Measurements from ENCODE around the gene TMEM8B. TPM values are rescaled to one million over a fixed set of nuclear protein-coding genes. Genes with fewer than 3 reads are reported as not detected.
"Not testable (repeated sequence)": the region's sequence is repeated elsewhere in the genome, so short reads cannot be mapped to it uniquely, and the experiment has no call there.

The TMEM8B gene
- polyA plus RNA-seq, 4 donors: 26.0 to 31.8 (median 30.0) TPM

DNA sequence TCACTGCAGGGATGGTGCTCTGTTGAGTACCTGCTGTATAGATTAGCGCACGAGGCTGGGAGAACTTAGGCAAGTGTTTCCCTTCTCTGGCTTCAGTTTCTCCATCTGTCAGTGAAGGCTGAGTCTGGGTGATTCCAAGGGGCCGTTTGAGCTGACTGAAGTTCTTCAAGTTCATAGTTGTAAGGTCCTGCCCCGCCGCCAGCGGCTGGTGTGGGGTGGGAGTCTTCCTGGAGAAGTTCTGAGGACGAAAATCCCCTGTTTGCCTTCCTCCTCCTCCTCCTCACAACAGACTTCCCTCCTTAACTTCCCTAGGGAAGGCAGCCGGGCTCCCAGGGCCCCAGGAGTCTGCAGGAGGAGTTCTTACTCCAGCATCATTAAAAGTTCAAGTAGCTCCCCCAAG lies 75.3 kb downstream of the TMEM8B start:
- DNase-seq (ENCODE audit: low read depth in 4 of 4, low spot score in 3 of 4): no peak

DNA sequence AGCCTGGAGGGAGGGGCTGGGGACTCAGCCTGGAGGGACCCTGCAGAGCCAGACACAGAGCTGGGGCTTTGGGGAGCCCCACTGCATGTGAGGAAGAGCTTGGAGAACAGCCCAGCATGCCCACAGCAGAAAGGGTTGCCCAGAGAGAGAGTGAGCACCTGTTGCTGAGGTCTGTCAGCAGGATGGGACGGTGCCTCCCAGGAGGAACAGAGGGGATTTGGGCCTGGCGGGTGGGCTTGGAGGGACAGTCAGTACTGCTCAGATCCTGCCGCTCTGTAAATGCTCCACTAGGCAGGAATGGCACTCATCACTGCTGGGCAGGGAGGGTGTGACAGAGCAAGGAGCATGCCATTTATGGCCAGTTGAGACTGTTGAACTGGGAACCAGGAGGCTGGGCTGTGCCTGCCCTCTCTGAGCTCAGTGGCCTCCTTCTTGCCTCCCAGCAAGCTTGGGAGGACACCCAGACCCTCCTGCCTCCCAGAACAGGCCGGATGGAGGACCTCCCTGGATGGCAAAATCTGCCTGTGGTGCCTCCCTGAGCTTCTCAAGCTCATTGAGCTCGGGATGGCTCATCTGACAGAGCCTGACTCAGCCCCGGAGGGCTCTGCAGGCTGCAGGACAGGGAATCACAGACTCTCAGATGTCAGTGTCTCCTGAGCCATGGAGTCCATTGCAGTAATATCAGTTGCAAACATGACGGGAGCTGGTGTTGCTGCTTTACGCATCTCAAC lies 76.2 kb downstream of the TMEM8B start:
- DNase-seq (ENCODE audit: low read depth in 4 of 4, low spot score in 3 of 4): no peak

DNA sequence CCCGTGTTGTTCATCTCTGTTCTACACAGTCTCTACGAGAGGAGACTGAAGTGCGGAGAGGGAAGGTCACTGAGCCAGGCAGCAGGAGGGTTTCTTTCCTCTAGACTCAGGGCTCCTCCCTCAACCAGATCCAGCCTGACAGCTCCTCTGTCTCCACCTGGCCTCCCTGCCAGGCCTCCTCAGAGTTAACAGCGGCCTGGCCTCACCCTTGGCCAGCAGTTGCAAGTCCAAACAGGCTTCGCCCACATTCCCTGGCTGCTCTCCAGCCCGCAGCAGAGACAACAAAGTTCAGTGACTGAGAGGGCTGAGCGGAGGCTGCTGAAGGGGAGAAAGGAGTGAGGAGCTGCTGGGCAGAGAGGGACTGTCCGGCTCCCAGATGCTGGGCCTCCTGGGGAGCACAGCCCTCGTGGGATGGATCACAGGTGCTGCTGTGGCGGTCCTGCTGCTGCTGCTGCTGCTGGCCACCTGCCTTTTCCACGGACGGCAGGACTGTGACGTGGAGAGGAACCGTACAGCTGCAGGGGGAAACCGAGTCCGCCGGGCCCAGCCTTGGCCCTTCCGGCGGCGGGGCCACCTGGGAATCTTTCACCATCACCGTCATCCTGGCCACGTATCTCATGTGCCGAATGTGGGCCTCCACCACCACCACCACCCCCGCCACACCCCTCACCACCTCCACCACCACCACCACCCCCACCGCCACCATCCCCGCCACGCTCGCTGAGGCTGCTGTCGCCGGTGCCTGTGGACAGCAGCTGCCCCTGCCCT lies 77.1 kb downstream of the TMEM8B start, which contains the start of gene HRCT1:
Gene HRCT1 (plus strand): TSS at position 291 of the 768 bp plus-strand sequence. CDS start 86 bp downstream, at position 377.
- DNase-seq (ENCODE audit: low read depth in 4 of 4, low spot score in 3 of 4): peak in 1 of 4 donors; percentile 58

DNA sequence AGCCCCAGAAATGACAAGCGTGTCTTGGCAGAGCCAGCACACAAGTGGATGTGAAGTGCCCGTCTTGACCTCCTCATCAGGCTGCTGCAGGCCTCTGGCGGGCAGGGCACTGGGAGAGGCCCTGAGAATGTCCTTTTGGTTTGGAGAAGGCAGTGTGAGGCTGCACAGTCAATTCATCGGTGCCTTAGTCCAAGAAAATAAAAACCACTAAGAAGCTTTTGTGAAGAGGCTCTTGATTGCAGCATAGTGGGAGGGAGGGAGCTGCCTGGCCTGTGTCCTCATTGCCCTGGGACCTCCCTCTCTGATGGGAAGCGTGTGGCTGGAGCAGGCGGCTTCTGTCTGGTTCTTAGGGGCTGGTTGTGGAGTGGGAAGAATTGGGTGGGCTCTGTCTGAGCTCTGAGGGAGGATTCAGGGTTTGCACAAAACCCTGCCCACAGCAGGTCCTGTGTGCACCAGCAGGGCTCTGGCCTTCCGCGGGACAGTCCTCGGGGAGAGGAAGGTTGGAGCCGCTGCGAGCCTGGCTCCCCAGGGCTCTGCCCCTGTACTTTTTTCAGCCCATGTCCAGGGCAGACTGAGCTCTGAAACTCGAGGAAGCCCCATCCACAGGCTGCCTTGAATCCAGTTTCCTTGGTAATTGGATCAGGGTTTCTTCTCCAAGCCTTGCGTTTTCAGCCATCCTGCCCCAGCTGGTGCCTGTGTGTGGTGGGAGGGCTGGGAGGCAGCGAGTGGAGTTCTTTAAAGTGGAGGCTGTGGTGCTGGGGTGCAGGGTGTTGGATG lies 78.1 kb downstream of the TMEM8B start:
- DNase-seq (ENCODE audit: low read depth in 4 of 4, low spot score in 3 of 4): no peak

DNA sequence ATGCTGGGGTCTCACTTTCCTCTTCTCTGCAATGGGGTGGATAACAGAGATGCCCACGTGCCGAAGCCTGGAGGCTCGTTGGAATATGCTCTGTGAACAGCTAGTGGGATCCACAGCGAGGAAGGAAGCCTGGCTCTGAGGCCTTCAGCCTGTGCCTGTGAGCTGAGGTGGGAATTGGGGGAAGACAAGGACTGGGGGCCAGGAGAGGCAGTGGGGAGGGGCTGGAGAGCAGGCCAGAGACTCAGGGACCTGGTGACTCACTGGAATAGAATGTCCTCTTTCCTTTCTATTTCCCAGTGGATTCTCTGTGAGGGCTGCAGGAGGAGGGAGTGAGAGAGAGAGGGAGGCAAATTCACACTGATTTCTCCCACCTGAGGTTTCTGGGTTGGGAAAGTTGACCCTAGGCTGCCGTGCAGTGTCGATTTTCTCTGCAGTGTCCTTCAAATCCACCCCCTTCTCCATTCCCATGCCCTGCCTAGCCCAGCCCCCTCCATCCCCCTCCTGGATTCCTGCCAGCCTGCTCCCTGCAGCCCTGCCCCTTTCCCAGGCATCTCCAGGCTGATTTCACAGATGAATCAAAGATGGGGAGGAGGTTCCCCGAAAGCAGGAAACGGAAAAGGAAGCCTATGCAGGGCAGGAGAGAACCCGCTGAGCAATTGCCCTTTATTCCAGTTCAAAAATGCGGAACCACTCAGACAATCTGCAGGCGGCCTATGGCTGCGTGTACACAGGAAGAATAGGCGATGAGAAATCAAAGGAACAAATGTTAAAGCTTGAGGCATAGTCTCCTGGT lies 78.9 kb downstream of the TMEM8B start:
- DNase-seq (ENCODE audit: low read depth in 4 of 4, low spot score in 3 of 4): no peak

DNA sequence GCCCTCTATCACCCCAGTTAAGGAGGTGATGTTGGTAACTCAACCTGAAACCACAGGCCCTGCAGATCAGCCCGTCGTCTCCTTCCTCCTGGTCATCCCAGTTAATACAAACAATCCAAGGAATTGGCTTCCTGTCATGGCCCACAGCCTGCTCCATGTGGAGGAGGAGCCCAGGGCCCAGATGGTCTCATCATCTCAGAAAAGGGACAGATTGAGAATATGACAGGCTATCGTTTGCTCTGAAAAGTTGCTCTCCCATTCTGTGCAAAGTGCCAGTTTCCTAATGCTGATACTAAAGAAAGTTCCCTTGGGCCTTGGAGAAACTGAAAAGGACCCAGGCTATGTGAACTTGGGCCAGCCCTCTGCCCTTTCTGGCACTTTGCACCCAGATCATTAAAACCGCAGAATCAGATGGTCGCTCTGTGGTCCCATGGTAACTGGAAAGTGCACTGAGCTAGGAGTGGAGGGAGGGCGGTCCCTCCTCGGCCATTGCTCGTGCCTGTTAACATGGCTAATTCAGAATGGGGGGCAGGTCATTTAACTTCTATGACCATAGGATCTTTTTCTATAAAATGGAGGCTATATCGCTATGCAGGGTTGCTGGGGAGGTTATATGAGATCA lies 79.6 kb downstream of the TMEM8B start:
- no peak for DNase-seq (ENCODE audit: low read depth in 4 of 4, low spot score in 3 of 4)

DNA sequence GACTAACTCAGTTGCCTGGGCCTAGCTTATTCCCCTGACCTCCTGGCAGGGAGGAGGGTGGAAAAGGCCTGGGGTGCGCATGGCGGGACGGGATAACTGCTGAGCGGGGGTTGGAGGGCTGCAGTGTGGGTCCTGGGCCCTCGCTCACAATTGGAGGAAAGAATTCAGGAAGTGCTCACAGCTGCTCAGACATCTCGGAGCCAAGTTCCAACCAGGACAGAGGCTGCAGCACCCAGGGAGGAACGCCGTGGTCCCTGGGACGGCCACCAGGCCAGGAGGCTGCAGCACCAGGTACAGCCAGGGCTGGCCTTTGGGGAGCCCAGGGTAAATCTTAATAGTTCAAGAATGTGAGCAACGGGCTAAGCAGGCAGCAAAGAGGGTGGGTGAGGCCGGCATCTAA lies 80.2 kb downstream of the TMEM8B start, which contains the start of gene SPAAR:
Gene SPAAR (plus strand): TSS at position 217 of the 400 bp plus-strand sequence. CDS start 974 bp downstream, outside the sequence.
- DNase-seq (ENCODE audit: low read depth in 4 of 4, low spot score in 3 of 4): no peak

DNA sequence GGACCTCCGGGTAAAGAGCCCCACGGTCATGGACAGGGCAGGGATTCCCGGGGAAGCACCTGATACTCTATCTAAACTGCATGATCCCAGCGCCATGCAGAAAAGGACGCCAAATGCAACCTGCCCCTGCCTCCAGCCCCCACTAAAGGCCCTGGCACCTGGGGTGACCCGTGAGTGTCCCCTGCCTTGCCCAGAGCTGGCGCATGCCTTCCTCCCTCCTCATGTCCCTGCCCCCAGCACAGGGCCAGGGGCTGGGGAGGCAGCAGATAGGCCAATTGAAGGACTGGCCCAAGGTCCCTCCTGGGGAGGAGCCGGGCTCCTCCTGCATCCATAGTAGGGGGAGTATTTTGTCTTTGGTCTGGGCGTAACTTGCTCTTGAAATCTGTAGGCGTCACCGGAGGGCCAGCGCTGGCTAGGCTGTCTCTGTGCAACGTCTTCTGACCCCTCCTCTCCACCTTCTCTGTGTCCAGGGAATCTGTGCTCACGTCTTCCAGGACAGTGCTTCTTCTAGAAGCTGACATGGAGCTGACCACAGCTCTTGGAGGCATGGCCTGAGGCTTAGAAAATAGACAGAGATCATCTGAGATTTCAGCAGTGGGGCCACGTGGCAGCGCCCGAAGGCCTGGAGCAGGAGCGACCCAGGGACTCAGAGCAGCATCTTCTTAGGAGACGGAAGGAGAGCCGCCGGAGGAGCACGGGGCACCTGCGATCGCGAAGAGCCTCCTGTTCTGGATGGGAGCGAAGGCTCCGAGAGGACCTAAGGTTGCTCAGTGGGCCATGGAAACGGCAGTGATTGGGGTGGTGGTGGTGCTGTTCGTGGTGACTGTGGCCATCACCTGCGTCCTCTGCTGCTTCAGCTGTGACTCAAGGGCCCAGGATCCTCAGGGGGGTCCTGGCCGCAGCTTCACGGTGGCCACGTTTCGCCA lies 80.9 kb downstream of the TMEM8B start:
- no peak for DNase-seq (ENCODE audit: low read depth in 4 of 4, low spot score in 3 of 4)

DNA sequence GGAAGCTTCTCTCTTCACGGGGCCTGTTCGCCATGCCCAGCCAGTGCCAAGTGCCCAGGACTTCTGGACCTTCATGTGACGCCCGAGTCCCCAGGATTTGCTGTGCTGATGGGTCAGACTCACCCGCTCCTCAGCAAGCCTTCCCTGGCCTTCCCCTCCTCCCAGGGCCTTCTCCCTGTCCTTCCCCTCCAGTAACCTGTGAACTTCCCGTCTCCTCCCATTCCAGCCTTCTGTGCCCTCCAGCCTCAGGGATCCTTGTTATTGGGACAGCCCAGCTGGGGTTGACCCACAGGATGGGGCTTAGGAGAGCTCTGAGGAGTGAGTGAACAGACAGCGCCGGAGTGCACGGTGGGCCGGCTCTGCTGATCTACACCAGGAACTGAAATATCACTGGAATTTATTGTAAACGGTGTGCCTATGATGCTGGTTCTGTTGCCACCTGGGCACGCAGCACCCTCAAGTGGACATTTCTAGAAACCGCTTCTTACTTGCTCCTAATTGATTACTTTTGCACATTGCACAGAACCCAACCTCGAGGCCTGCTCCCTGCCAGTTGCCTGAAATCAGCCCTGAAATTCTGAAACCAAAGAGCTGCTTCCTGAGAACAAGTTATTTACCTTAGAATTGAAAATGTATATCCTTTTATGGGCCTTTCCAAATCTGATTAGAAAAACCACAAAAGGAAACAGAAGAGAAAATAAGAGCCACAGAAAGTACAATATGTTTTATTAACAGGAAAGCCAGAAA lies 81.8 kb downstream of the TMEM8B start:
- no peak for DNase-seq (ENCODE audit: low read depth in 4 of 4, low spot score in 3 of 4)

DNA sequence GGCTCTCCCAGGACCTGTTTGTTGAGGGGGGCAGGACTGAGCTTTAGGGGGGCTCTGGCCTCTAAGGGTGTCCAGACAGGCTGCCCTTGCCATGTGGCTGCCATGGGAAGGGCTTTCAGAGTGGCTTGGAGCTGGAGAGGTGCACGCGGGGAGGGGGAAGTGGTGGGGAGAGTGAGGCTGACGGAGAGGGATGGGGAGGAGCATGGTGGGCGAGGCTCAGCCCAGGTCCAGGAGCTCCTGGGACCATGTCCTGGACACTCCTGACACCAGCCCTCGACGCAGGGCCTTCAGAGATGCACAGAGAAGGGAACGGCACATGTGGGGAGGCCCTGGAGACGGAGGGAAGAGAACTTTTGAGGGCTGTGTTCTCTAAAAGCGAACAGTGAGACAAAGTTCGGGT lies 82.7 kb downstream of the TMEM8B start:
- DNase-seq (ENCODE audit: low read depth in 4 of 4, low spot score in 3 of 4): no peak

DNA sequence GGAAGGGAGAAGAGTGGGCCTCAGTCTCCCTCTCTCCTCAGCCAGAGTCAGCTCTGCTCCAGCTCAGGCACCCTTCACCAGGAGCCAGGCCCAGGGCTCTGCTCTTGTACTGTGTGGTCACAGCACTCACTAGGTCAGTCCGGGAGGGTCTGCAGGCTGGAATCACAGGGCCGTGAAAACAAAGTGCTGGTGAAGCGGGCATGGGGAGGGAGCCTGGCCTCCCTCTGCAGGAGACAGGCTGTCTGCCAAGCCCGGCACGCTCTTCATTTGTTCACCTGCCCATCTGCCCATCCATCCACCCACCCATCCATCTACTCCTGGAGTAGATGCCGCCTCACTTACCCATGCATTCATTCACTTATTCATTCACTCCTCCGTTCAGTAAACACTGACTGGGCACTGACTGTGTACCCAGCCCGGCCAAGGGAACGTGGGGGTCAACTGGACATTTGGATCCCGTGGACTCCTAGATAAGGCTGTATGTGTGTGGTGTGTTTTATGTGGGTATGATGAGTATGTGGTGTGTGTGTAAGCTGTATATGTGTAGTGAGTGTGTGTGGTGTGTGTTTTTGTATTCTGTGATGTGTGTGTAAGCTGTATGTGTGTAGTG lies 83.9 kb downstream of the TMEM8B start:
- DNase-seq (ENCODE audit: low read depth in 4 of 4, low spot score in 3 of 4): no peak

DNA sequence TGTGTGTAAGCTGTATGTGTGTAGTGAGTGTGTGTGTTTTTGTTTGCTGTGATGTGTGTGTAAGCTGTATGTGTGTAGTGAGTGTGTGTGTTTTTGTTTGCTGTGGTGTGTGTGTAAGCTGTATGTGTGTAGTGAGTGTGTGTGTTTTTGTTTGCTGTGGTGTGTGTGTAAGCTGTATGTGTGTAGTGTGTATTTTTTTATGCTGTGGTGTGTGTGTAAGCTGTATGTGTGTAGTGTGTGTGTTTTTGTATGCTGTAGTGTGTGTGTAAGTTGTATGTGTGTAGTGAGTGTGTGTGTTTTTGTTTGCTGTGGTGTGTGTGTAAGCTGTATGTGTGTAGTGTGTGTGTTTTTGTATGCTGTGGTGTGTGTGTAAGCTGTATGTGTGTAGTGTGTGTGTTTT lies 84.4 kb downstream of the TMEM8B start:
- DNase-seq (ENCODE audit: low read depth in 4 of 4, low spot score in 3 of 4): not testable (repeated sequence)

DNA sequence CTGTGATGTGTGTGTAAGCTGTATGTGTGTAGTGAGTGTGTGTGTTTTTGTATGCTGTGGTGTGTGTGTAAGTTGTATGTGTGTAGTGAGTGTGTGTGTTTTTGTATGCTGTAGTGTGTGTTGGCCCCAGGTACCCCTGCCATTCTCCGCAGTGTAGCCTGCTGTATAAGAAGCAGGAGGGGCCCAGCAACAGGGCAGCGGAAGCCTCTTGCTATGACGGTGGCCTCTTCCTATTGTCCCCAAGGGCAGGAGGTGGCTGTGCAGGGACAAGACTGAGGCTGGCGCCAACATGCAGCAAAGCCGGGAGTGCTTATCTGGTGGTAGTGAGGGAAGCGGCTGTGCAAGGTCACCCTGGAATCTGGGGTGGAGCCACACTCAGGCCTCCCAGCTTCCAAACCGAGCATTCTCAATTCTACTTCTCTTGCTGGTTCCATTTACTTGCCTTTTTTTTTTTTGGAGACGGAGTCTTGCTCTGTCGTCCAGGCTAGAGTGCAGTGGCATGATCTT lies 85.3 kb downstream of the TMEM8B start:
- DNase-seq (ENCODE audit: low read depth in 4 of 4, low spot score in 3 of 4): no peak

Measured in right renal pelvis (tissue), 4 donors.